Stomach (tissue), 9 donors: ENCODE data around the gene NAGPA. TPM values are rescaled to one million over a fixed set of nuclear protein-coding genes. Genes with fewer than 3 reads are reported as not detected.

Source experiments
- DNase-seq, 2 donors: peaks; one replicate each; pipeline versions ENCODE4 v3.0.0 to v3.0.0-alpha.2; 2013 to 2019
- H3K27ac ChIP-seq, 5 donors: fragments of 200-600 bp in 4 of 5; sonication (generic) in 4 of 5; one replicate each; pipeline ENCODE4 v1.5.1; 2013 to 2019; ENCODE audit warnings: mild to moderate bottlenecking in 1 of 5, moderate library complexity in 1 of 5
- H3K27me3 ChIP-seq, 3 donors: fragments of 200-600 bp; sonication (generic); one replicate each; pipeline ENCODE4 v1.5.1; 2017 to 2019; ENCODE audit warnings: mixed run types in 1 of 3
- H3K36me3 ChIP-seq, 4 donors: fragments of 200-600 bp; sonication (generic); 1 replicate in 3 of 4; 2 replicates in 1 of 4; pipeline ENCODE4 v1.5.1; 2016 to 2019
- H3K4me1 ChIP-seq, 4 donors: fragments of 200-600 bp; sonication (generic); one replicate each; pipeline ENCODE4 v1.5.1; 2016 to 2019
- H3K4me3 ChIP-seq, 4 donors: fragments of 200-600 bp; sonication (generic) in 3 of 4; one replicate each; pipeline ENCODE4 v1.5.1; 2016 to 2019; ENCODE audit warnings: mild to moderate bottlenecking in 1 of 4
- H3K9me3 ChIP-seq, 4 donors: fragments of 200-600 bp; sonication (generic); one replicate each; pipeline ENCODE4 v1.5.1; 2016 to 2019
- CTCF ChIP-seq, 7 experiments: fragments of 450-650 bp in 4 of 7; fragments of 200-600 bp in 3 of 7; sonication (generic) in 3 of 7; IDR thresholded peaks; one replicate each; pipeline ENCODE4 v1.5.1; 2016 to 2019; ENCODE audit warnings: antibody characterized with exemption in 7 of 7, control low read depth in 2 of 7, mild to moderate bottlenecking in 1 of 7
- EP300 ChIP-seq: sonication (generic); formaldehyde crosslinking; IDR thresholded peaks from one replicate; pipeline ENCODE4 v1.6.1; 2017; ENCODE audit warnings: antibody characterized with exemption
- POLR2A ChIP-seq, 4 donors: fragments of 450-650 bp; IDR thresholded peaks; one replicate each; pipeline ENCODE4 v1.6.1; 2016; ENCODE audit warnings: antibody characterized with exemption in 4 of 4, control low read depth in 2 of 4, mild to moderate bottlenecking in 1 of 4, moderate library complexity in 1 of 4
- POLR2AphosphoS5 ChIP-seq, 3 donors: sonication (generic); formaldehyde crosslinking; IDR thresholded peaks; one replicate each; pipeline ENCODE4 v1.6.1; 2016; ENCODE audit warnings: antibody characterized with exemption in 3 of 3
- WGBS, 5 donors: extraction: QIAGEN DNeasy Blood & Tissue Kit in 3 of 5; methylation state at CpG; one replicate each; pipeline versions ENCODE4 v1.1.5 to v1.1.7; 2013 to 2018; 5-methylcytosine and 5-hydroxymethylcytosine counted together
- intact Hi-C: fragments of 100-400 bp; cut with DNase I; formaldehyde crosslinking; loops from one replicate; pipeline ENCODE4 v1.15.1; 2023; ENCODE audit warnings: low total_unique reads
- polyA plus RNA-seq, 3 donors: library from polyadenylated mRNA; stranded (reverse); fragments of 200-250 nt; gene quantifications; one replicate each; pipeline ENCODE4 v1.2.3, GENCODE V29; 2013
- total RNA-seq, 5 donors: library from RNA; depleted of rRNA; stranded (reverse); fragments of >200 nt; gene quantifications; one replicate each; pipeline versions ENCODE4 v1.1.0 to v1.2.3, GENCODE V29; 2014 to 2016
- donor health status: healthy with polysubstance abuse.
- donor health status: Bipolar disorder and iron deficiency.
- donor health status: healthy.

Gene NAGPA
- total and polyA plus RNA-seq, 8 donors = 10.0 to 139 (median 24.2) TPM

GRCh38 chr16:5064915-5065314 is 31.2 kb upstream of the NAGPA start:
- peak overlapping the region; percentile 25 to 39 (median 30) for H3K4me3 ChIP-seq
- TF ChIP-seq POLR2AphosphoS5 (IDR thresholded peaks at IDR 0.05) = no peak
- no peak for TF ChIP-seq POLR2A (IDR thresholded peaks at IDR 0.05)
- TF ChIP-seq EP300 = no peak
- no peak for TF ChIP-seq CTCF (IDR thresholded peaks at IDR 0.05)
- no peaks in the 10 kb centered on the region for H3K27me3 ChIP-seq
- H3K27ac ChIP-seq = peak overlapping the region; percentile 41 to 73 (median 68)
- 17 to 28% (median 21%) methylated on average over 2 to 7 of the region's 7 CpGs for WGBS, 5 donors
- H3K36me3 ChIP-seq = peaks cover 0 to 16% (median 10%) of the 10 kb centered on the region in 4 donors
- DNase-seq = peak; percentile 82 to 90
- intact Hi-C loops = no loop called here
- peaks cover 12 to 24% (median 20%) of the 10 kb centered on the region in 4 donors for H3K4me1 ChIP-seq
- H3K9me3 ChIP-seq = no peaks in the 10 kb centered on the region

- WGBS, 5 donors = 69 to 74% (median 73%) methylated on average over 18 to 19 of the region's 19 CpGs
Measured at GRCh38 chr16:5062790-5063765, 29.3 kb upstream of the NAGPA start.

GRCh38 chr16:5062051-5062450 is 28.3 kb upstream of the NAGPA start:
- no peak for TF ChIP-seq EP300
- TF ChIP-seq POLR2A (IDR thresholded peaks at IDR 0.05) = no peak
- TF ChIP-seq CTCF (IDR thresholded peaks at IDR 0.05) = no peak
- no peak for TF ChIP-seq POLR2AphosphoS5 (IDR thresholded peaks at IDR 0.05)

More at GRCh38 chr16:5062790-5063765, 29.3 kb upstream of the NAGPA start:
- Histone ChIP-seq H3K9me3 (no peaks in the 10 kb centered on the region), H3K27ac (no peak overlapping the region), H3K4me1 (peaks cover 12 to 24% (median 20%) of the 10 kb centered on the region in 4 donors), H3K4me3 (no peak overlapping the region), H3K36me3 (peaks cover 0 to 29% (median 16%) of the 10 kb centered on the region in 4 donors), H3K27me3 (no peaks in the 10 kb centered on the region)
- no peak for TF ChIP-seq POLR2A (IDR thresholded peaks at IDR 0.05)
- TF ChIP-seq POLR2AphosphoS5 (IDR thresholded peaks at IDR 0.05) = no peak
- no peak for TF ChIP-seq CTCF (IDR thresholded peaks at IDR 0.05)
- TF ChIP-seq EP300 = no peak
- no peak for DNase-seq
- intact Hi-C loops = no loop called here

GRCh38 chr16:5060073-5060641 is 26.4 kb upstream of the NAGPA start:
- no peaks in the 10 kb centered on the region for H3K9me3 ChIP-seq
- no peak overlapping the region for H3K4me3 ChIP-seq
- peaks cover 4 to 13% (median 11%) of the 10 kb centered on the region in 4 donors for H3K4me1 ChIP-seq
- intact Hi-C loops = no loop called here
- H3K36me3 ChIP-seq = peaks cover 0 to 35% (median 24%) of the 10 kb centered on the region in 4 donors
- 84 to 94% (median 84%) methylated on average over 10 of the region's 10 CpGs for WGBS, 5 donors
- H3K27ac ChIP-seq = no peak overlapping the region
- no peaks in the 10 kb centered on the region for H3K27me3 ChIP-seq
- TF ChIP-seq CTCF (IDR thresholded peaks at IDR 0.05) = no peak
- TF ChIP-seq POLR2AphosphoS5 (IDR thresholded peaks at IDR 0.05) = no peak
- TF ChIP-seq POLR2A (IDR thresholded peaks at IDR 0.05) = no peak
- no peak for TF ChIP-seq EP300
- no peak for DNase-seq

More at GRCh38 chr16:5062051-5062450, 28.3 kb upstream of the NAGPA start:
- DNase-seq = no peak
- intact Hi-C loops = no loop called here
- Histone ChIP-seq H3K4me1 (peaks cover 12 to 24% (median 20%) of the 10 kb centered on the region in 4 donors), H3K27me3 (no peaks in the 10 kb centered on the region), H3K27ac (no peak overlapping the region), H3K4me3 (no peak overlapping the region), H3K36me3 (peaks cover 0 to 30% (median 19%) of the 10 kb centered on the region in 4 donors), H3K9me3 (no peaks in the 10 kb centered on the region)
- WGBS, 5 donors = 78 to 97% (median 94%) methylated on average over 9 to 11 of the region's 11 CpGs
